COLO668 (cell line): Measurements from ENCODE around the gene PSME2.
"Not testable (repeated sequence)": the region's sequence is repeated elsewhere in the genome, so short reads cannot be mapped to it uniquely, and the experiment has no call there.

Source experiments
- DNase-seq: peaks from one replicate; lab custom pipeline; 2025; ENCODE audit not compliant: unreplicated experiment; lab: John Stamatoyannopoulos, UW

Gene PSME2

DNA sequence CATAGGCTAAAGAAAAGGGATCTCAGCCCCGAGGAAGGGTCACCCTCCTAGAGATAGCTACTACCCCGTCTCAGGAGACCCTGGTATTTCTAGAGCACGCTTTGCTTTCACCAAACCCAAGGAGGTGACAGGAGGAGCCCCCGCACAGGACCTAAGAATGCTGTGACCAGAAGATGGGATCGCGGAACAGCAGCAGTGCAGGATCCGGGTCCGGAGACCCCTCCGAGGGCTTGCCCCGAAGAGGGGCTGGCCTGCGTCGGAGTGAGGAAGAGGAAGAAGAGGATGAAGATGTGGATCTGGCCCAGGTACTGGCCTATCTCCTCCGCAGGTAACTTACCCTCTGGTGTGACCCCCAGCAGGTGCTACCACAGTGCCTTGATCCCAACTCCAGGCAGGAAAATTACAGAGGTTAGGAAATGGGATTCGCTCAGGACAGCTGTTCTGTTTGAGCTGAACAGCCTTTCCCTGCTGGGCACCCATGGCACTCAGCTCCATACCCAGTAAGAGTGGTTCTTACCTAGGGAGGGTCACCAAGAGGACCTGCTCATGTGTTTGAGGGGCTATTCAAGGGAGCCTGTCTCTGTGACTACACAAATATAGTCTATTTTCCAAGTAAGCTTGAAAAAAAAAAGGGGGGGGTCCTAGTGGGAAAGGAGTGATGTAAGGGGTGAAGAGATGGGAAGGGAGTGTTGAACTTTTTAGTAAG is 30.8 kb downstream of the PSME2 start:
- peak; percentile 16 for DNase-seq

DNA sequence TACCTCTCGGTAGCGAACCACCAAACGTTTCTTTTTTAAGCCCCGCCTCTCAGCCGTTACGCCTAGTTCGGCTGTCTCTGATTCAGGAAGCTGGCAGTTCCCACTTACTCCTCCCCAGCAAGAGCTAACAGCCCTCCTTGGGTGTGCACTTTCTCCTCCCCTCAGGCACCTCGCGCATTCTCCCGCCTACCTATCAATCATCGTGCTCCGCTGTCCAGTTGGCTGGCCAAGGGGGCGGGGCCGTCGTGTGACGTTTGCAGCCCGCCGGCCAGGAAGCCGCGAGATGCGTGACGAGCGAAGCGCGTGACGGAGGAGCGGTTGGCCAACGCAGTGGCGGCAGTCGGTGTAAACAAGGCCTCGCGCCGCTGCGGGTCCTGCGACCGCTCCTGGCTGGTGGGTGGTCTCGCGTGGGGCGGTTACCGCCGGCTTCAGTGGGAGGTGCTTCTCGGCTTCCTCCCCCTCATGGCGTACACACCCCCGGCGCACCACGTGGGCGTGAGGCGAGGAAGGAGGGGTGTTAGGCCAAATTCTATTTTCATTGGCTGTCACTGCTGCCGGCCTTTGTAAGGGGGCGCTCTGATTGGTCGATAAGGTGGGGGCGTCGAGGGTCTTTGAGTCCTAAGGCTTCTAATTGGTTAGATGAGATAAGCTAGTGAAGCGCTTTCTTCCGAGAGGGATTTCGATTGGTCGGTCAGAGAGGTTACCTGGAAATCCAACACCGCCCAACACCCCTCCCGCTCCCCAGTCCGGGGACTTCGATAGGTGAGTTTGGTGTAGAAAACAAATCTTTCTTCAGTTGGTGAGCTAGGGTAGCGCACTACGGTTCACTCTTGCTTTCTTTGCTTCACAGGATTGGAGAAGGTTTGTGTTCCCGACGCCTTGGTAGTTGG is 31.6 kb downstream of the PSME2 start, which contains the start of the genes DCAF11 and NRL:
Gene DCAF11, plus strand, starts transcription at position 246 of the 890 bp plus-strand sequence. CDS start 818 bp downstream, outside the sequence.
Gene NRL, minus strand, starts transcription at position 418 of the 890 bp plus-strand sequence. CDS start 32,101 bp downstream, outside the sequence.
- peak; percentile 99 for DNase-seq

DNA sequence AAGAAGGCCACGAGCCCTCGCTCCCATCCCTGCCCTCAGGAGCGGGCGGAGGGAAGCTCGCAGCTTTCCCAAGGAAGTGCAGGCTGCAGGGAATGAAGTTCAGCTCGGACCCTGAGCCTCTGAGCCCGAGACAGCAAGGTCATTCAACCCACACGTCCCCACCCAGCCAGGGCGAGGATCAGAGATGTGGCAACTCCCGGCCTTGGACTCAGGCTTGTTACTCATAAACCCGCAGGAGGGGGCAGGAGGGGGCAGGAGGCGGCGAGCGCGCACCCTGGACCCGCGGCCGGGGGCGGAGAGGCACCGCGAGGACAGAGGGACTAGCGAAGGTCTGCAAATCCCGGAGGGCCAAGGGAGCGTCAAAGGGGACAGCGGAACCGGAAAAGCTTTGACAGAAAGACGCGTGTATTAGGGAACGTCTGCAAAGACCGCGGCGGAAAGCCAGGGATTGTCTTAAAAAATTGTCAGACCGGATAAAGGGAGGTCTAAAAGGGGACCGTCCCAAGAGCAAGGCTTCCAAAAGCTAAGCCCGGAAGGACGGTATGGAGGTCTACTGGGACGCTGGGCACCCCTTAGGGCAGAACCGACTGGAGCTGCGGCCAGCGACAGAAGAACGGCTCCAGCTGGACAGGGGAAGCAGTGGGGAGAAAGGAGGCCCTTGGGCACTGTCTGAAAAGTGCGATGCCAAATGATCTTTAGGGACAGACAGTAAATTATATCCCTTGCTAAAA is 32.4 kb downstream of the PSME2 start:
- DNase-seq: peak; percentile 92

DNA sequence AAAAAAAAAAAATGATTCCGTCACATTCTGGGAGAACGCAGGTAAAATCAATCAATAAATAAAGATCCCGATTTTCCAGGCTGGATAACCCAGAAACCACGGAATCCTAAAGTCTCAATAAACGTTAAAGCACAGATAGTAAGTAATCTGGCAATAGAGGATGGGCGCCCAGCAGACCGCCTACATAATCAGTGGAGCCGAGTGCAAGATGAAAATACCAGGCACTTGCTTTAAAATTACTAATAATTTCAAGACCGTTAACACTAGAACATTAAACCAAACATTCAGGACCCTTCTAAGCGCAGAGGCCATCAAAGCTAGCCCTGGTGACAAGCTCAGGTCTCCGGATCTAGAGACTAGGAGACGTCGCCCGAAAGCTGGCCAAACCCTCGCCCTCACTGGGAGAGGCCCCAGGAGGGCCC is 33.0 kb downstream of the PSME2 start:
- no peak for DNase-seq

DNA sequence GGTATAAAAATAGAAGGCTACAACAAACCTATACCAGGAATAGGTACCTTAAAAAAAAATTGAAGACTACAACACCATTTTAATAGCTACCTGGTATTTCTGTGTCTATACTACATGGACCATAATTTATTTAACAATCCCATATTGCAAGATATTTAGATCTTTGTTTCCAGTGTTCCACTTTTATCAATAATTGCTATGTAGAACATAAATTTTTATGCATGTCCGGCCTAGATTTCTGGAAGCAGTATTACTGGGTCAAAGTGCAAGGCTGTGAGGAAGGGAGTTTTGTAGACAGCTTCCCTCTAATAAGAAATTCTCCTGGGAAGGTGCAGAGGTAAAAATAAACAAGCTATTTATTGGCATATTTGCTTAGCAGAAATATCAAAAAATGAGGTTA is 35.9 kb downstream of the PSME2 start:
- no peak for DNase-seq

DNA sequence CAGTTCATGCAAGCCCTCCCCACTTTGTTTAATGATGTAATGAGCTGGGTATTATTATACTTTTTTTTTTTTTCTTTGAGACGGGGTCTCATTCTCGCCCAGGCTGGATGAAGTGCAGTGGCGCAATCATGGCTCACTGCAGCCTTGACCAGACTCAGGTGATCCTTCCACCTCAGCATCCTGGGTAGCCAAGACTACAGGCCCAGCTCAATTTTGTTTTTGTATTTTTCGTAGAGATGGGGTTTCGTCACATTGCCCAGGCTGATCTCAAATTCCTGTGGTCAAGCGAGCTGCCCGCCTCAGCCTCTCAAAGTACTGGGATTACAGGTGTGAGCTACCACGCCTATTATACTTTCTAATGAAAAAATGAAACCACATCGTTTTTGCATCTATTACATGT is 36.4 kb downstream of the PSME2 start:
- no peak for DNase-seq

DNA sequence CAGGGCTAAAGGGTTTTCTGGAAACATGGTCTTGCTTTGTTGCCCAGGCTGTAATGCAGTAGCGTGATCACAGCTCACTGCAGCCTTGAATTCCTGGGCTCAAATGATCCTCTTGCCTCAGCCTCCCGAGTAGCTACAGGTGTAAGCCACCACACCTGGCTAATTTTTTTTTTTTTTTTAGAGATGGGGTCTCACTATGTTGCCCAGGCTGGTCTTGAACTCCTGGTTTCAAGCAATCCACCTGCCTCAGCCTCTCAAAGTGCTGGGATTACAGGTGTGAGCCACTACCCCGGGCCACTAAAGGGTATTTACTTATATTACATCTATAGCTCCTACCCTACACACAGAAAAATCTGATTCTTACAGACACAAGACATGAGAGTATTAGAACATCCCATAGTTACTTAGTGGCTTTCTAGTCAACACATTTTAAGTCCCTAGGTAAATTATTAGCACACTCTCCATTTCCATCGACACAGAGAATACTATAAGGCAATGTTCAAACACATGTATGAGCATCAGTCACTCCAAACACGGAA is 38.0 kb downstream of the PSME2 start:
- DNase-seq: no peak

DNA sequence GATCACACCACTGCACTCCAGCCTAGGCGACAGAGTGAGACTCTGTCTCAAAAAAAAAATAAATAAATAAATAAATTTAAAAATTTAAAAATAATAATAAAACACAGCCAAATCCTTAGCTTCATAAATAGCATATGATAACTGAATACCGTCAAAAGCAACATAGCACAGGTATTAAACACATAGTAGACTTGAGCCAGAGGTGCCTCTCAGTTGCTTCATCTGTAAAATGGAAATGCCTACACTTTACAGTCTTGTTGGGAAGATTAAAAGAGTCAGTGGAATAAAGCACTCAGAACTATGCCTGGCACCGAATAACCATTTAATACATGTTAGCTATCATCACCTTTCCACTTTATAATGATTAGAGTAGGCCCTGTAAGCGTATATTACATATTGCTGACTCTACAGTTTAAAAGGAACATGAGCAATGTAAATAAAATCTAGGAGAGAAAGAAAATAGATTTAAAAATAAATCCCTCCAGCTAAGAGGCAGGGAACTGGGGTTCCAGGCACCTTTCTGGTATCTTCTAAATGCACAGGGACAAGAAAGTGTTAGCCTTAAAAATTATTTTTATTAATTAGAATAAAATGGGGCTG is 39.6 kb downstream of the PSME2 start:
- DNase-seq: no peak

DNA sequence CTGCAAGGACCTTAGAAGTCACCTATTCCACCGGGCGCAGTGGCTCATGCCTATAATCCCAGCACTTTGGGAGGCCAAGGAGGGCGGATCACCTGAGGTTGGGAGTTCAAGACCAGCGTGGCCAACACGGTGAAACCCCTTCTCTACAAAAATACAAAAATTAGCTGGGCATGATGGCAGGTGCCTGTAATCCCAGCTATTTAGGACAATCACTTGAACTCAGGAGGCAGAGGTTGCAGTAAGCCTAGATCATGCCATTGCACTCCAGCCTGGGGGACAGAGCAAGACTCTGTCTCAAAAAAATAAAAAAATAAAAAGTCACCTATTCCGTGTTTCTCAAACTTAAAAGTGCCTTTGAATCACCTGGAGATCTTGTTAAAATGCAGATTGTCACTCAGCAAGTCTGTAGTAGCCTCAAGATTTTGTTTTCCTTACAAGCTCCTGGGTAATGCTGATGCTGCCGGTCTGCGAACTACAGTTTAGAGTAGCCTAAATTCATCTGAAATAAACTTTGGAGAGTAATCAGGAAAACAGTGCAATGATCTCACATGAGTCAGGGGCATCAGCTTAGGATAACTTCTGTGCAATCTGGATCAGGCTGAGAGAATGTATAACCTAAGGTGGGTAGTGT is 40.7 kb downstream of the PSME2 start:
- DNase-seq: not testable (repeated sequence)

DNA sequence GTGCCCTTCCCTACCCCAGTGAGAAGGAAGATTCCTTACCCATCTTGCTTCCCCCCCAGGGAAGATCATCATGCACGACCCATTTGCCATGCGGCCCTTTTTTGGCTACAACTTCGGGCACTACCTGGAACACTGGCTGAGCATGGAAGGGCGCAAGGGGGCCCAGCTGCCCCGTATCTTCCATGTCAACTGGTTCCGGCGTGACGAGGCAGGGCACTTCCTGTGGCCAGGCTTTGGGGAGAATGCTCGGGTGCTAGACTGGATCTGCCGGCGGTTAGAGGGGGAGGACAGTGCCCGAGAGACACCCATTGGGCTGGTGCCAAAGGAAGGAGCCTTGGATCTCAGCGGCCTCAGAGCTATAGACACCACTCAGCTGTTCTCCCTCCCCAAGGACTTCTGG is 43.0 kb downstream of the PSME2 start:
- no peak for DNase-seq

DNA sequence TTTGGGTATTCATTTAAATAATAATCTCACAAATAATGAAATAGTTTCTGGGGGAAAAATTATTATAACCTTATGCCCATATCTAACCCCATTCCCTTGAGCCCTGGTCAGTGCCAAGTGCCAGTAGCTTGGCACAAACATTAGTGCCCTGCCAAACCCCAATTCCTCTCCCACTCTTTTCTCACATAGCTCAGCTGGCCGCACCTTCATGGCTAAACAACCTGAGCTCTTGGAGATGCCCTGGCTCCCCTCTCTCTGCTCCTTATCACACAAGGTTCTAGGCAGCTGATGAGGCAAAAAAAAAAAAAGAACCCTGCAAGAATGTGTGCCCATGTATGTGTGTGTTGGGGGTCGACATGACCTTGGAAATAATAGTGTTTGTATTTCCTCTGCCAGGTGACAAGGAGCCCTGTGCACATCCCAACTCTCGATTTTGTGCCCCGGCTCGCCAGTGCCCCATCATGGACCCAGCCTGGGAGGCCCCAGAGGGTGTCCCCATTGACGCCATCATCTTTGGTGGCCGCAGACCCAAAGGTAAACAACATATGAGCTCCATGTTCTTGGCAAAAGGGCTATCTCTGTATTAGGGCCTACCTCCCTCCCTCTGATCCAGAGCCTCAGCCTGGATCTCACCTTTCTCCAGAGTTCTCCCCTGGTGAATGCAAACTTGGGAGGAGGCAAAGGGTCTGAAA is 43.9 kb downstream of the PSME2 start:
- DNase-seq: no peak

DNA sequence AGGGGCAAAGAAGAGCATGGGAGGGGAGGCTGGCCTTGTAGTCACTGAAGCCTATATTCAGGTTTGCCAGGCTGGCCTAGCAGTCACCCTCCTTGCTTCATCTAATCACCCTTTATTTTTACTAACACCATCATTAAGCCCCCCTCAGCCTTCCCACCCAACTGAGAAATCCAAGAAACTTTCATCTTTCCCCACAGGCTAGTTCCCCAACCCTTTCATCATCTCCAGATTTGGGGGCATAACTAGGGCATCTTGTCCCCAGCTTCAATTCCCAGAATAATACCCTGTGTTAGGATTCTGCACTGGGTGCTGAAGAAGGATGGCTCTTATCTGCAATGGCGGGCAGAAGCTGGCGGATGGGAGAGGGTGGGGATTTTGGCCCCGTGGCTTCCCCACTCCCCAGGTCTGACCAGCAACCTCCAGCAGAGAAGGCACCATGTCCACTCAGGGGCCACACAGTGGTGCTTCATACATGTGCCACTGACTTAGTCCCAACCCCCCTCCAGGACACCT is 45.4 kb downstream of the PSME2 start:
- DNase-seq: no peak

DNA sequence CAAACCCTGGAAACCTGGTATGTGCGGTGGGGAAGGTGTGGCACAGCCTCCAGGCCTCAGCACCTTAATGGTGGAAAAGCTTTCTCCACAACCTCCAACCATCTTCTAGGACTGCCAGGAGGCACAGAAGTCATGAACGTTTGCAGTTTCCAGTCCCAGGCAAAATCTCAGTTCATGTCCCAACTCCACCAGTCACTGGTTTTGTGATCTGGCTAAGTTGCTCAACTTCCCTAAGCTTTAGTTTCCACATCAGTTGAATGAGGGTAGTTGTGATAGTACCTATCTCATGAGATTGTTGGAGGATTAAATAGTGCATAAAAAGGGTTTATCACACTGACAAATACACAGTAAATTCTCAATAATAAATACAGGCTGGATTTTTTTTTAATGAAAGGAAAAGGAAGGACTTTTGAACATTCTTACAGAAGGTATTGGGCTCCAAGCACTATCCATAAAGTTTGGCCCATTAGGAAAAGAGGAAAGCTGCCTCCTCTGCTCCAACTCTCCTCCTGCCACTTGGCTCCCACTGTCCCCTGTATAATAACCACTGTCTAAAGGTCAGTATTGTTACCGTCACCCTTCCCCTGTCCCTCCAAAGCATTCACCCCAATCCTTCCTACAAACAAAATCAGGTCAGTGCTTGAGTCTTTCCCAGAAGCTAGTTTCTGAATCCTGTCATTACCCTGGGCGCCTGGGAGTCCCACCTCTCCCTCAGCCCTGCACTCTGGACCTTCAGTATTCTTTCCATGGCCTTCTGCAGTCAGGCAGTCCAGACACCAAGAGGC is 46.0 kb downstream of the PSME2 start:
- no peak for DNase-seq

DNA sequence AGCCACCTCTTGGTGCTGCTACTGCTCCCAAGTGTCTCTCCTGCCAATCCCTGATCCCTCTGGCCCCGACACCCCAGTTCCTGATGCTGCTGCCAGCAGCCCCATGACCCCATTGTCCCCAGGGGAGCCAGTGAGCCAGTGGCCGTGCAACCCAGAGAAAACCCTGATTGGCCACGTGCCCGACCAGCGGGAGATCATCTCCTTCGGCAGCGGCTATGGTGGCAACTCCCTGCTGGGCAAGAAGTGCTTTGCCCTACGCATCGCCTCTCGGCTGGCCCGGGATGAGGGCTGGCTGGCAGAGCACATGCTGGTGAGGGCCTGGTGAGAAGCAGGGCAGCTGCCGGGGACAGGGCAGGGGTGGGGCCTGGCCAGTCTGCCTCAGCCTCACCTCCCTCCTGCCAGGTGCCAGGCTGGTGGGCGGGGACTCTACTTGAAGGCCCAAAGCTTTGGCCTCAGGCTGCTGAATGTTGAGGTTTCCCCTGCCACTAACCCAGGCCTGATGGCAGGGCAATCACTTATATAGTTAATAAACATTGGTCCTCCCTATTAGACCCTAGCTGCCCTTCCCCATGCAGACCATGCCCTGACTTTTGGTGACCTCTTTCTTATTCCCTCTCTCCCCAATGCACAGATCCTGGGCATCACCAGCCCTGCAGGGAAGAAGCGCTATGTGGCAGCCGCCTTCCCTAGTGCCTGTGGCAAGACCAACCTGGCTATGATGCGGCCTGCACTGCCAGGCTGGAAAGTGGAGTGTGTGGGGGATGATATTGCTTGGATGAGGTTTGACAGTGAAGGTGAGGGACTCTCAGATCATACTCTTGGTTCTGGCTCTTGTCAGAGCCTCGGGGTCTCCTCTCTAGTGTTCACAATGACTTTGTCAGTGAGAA is 47.2 kb downstream of the PSME2 start:
- DNase-seq: peak; percentile 58

DNA sequence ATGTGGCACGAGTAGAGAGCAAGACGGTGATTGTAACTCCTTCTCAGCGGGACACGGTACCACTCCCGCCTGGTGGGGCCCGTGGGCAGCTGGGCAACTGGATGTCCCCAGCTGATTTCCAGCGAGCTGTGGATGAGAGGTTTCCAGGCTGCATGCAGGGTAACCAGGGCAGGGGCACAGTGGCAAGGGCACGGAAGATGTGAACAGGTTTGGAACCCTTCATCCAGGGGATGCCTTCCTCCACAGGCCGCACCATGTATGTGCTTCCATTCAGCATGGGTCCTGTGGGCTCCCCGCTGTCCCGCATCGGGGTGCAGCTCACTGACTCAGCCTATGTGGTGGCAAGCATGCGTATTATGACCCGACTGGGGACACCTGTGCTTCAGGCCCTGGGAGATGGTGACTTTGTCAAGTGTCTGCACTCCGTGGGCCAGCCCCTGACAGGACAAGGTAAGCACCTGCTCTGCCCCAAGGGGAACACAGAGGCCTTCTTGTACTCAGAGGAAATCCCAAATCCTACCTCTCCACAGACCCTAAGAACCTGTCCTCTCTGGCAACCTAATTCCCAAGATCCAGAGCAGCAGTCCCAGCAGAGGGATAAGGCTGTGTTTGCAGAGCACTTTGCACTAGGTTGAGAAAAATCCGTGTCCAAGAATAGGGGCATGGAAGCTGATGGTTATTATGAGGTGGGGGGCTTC is 48.0 kb downstream of the PSME2 start:
- no peak for DNase-seq

DNA sequence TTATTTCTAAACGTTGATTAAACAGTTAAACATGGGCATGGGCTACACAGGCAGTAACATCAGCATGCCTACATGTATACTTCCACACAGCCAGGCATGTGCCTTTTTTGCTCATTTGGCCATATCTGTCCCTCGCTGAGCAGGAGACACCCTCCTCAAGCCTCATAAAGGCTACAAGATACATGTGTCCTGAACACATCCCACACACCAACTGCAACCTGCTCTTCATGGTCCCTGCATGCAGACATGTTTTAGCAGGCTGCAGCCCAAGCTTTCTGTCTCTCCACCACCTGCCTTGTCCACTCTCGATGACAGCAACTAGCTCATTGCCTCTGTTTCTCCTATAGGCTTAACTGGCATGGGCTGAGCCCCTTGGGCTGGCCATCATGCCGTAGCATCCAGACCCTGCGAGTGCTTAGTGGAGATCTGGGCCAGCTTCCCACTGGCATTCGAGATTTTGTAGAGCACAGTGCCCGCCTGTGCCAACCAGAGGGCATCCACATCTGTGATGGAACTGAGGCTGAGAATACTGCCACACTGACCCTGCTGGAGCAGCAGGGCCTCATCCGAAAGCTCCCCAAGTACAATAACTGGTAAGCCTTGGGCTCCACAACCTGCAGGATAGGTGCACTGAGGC is 49.7 kb downstream of the PSME2 start:
- DNase-seq: no peak
